Left ventricle myocardium superior (tissue), 1 donor: ENCODE measurements around the gene NEUROG2. TPM values are rescaled to one million over a fixed set of nuclear protein-coding genes. Genes with fewer than 3 reads are reported as not detected.
"Not testable (repeated sequence)": the region's sequence is repeated elsewhere in the genome, so short reads cannot be mapped to it uniquely, and the experiment has no call there.

ENCODE experiments used
- ATAC-seq: fragments of 200-7000 bp; cut with Tn5 transposase; one replicate; pipeline ENCODE4 v1.9.1; 2020; ENCODE audit warnings: mild to moderate bottlenecking, moderate library complexity
- DNase-seq: peaks from one replicate; pipeline ENCODE4 v3.0.0-alpha.2; 2020
- intact Hi-C: fragments of 100-400 bp; cut with micrococcal nuclease; formaldehyde crosslinking; loops from one replicate; pipeline ENCODE4 v1.11.0; 2022
- total RNA-seq: library from RNA; stranded (reverse); fragmentation: NEBNext Ultra II Directional; extraction: Animal tissue kit (Norgen Biotek cat#: 25700); gene quantifications from one replicate; pipeline ENCODE4 v1.2.1, GENCODE V29; 2021
- donor health status: DM: no; HTN: yes; CAD: no; lungs with severe emphysema.

Gene NEUROG2
- total RNA-seq, 1 donor from 2014 or later: not detected

DNA sequence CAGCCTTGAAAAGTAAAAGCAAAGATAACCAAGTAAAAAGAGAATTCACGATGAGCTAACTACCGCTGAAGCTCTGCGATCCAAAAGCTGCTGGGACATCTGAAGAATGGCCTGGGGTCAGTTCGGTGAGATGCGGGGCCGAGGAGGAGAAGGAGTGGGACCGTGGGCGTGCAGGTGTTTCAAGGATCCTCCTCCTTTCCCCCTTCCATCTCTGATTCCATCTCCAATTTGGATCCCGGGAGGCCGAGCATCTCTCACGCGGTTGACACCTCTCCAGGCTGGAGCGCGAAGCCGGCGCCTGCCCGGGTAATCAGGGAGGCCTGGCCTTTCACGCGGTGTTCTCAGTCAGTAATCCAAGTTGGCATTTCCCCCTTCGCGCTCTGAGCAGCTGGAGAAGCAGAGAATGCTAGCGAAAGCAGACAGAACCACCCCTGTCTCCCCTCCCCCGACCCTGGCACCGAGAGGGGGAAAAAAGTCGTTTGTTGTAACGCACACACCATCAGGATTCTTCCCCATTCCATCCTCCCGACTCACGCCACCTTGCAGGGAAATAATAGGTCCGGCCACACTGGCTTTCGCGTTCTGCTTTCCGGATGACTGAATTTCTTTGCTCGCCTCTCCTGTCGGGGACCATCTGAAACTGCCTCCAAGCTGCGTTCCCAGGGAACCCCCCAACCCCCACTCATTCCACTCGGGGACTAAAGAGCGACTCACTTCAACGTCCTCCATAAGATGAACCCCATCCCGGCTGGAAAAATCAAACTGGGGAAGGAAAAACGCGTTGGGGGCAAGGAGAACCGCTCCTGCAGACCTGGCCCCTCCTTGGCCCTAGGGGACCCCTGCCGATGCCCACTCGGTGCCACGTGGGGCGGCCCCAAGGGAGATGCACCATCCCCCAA is 6.5 kb downstream of the NEUROG2 start:
- no peak for DNase-seq
- no peak for ATAC-seq
- intact Hi-C loops: no loop called here

DNA sequence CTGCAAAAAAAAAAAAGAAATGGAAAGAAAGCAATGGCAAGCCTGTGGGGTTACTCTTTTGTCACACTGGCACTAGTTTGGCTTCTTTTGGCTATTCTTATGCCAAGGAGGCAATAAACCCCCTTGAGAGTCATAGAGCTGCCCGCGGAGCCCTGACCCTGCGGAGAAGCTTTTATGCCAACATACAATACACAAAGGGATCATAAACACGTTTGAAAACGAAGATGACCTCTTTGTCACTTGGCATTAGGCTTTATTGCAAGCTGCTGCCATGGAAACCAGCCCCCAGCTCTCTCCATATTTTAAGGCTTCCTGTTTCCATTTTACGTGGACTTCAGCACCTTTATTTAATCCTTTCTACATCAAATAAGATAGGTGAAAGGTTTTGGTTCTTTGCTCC is 7.6 kb downstream of the NEUROG2 start:
- DNase-seq (no peak), ATAC-seq (no peak)
- intact Hi-C loops: no loop called here

DNA sequence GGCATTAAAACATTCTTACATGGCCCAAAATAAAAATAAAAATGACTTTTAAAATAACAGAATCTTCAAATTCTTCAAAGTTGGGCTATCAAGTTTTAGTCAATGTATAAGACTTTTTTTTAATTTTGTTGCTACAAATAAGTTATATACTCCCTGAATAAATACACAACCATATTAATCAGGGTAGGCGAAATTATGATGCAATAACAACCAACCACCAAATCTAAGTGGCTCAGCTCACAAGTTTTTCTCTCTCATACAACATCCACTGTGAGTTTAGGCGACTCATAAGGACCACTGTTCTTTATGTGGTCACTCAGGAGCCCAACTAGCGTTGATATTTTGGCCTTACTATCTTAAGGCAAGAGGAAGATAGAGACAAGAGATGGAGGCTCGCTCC is 11.2 kb downstream of the NEUROG2 start:
- ATAC-seq (no peak), DNase-seq (no peak)
- intact Hi-C loops: no loop called here

DNA sequence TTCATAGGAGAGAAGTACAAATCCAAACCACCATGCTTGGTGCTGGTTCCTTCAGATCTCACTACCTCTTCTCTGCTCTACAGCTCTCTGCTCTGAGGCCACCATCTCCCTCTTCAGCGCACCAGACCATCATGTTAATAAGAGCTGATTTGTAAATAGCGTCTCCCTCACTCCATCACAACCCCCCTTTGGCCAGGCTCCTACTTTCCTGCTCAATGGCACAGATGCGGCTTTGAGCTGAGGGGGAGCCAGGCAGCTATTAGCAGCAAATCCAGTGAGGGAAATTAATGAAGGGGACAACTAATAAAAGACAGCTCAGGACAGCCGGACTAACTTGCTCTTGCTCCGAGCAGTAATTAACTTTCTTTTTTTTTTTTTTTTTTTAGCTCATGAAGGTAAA is 13.1 kb downstream of the NEUROG2 start:
- DNase-seq: no peak
- intact Hi-C loops: no loop called here
- no peak for ATAC-seq

DNA sequence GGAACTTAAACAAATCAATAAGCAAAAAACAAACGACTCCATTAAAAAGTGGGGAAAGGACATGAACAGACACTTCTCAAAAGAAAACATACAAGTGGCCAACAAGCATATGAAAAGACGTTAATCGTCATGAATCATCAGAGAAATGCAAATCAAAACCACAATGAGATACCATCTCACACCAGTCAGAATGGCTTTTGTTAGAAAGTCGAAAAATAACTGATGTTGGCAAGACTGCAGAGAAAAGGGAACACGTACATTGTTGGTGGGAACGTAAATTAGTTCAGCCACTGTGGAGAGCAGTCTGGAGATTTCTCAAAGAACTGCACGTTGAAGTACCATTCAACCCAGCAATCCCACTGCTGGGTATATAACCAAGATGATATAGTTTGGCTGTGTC is 23.7 kb downstream of the NEUROG2 start:
- intact Hi-C loops: no loop called here
- no peak for DNase-seq
- no peak for ATAC-seq

DNA sequence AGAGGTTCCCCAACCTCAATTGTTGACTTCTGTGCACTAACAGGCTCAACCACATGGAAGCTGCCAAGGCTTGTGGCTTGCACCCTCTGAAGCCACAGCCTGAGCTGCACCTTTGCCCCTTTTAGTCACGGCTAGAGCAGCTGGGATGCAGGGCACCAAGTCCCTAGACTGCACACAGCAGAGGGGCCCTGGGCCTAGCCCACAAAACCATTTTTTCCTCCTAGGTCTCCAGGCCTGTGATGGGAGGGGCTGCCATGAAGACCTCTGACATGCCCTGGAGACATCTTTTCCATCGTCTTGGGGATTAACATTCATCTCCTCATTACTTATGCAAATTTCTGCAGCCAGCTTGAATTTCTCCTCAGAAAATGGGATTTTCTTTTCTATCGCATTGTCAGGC is 25.2 kb downstream of the NEUROG2 start:
- intact Hi-C loops, ATAC-seq, DNase-seq: not testable (repeated sequence)

DNA sequence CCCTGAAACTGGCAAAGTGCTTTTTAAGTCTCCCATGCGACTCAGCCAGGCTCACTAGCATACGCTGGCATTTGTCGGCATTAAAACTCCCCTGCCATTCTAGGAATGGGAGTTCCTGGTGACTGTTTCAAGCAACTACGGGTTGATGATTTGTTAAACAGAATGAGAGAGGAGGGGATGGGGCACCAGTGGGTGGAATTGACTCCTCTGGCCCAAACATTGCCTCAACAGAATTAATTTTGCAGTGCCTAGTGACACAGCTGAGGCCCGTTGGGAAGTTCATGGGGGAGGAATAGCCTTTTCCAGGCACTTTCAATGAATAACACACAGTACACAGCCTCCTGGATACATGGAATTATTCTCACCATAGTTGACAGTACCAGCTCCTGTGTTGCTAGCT is 30.1 kb downstream of the NEUROG2 start:
- DNase-seq: no peak
- intact Hi-C loops: no loop called here
- no peak for ATAC-seq

DNA sequence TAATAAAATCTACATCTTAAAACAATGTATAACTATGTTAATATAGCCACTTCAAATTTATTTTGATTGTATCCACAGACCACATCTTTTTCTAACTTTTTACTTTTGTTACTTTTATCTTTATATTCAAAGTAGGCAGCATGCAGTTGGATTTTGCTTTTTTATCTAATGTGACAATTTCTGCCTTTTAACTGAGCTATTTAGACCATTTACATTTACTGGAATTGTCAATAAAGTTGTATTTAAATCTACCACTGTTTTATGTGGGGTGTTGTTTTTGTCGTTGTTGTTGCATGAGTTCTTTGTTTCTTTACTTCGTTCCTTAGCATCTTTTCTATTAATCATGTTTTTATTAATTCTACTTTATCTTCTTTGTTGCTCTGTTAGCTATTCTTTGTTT is 42.0 kb downstream of the NEUROG2 start:
- intact Hi-C loops: no loop called here
- ATAC-seq (no peak), DNase-seq (no peak)

DNA sequence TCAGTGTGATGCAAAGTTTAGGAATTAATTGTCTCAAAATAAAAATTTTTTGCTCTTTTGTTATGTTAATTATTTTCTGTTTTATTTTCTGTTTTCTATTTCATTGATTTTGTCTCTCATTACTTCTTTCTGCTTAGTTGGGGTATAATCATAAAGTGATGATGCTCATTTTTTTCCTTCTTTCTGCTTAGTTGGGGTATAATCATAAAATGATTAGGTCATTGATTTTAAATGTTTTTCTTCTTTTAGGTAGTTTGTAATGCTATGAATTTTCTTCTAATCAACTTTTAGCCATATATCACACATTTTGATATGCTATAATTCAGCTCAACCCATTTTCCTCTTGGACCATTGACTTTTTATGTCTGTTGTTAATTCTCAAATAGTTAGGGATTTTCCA is 43.7 kb downstream of the NEUROG2 start:
- no peak for ATAC-seq
- DNase-seq: no peak
- intact Hi-C loops: no loop called here

Other genes with a start within 250 kb of the NEUROG2 start
- 32.2 TPM for gene TIFA, start 230.3 kb downstream of the NEUROG2 start, total RNA-seq
- gene ALPK1, start 218.8 kb downstream of the NEUROG2 start, total RNA-seq: 5.1 TPM
- 2.0 TPM for gene ZGRF1, start 120.7 kb upstream of the NEUROG2 start, total RNA-seq
- 64.1 TPM for gene LARP7, start 121.0 kb upstream of the NEUROG2 start, total RNA-seq